B cell (primary cell): ENCODE results near the gene CACNA1G.

Experiments used
- CTCF ChIP-seq: fragments of 200-600 bp; IDR thresholded peaks from one replicate; pipeline ENCODE4 v1.8.0; 2022; ENCODE audit warnings: antibody characterized with exemption, mild to moderate bottlenecking
- EZH2 ChIP-seq: IDR thresholded peaks from 2 replicates; pipeline ENCODE4 v1.6.1; 2012; ENCODE audit warnings: borderline replicate concordance, low read depth, mild to moderate bottlenecking, moderate library complexity, low read length; ENCODE audit not compliant: insufficient read depth, poor library complexity, severe bottlenecking

GRCh38 chr17:50554201-50554600 lies 6.3 kb upstream of the CACNA1G start:
- TF ChIP-seq EZH2, result no peak
- TF ChIP-seq CTCF, result no peak
